ENCODE results near the gene PATZ1.
"Not testable (repeated sequence)": the region's sequence is repeated elsewhere in the genome, so short reads cannot be mapped to it uniquely, and the experiment has no call there.

The PATZ1 gene

DNA sequence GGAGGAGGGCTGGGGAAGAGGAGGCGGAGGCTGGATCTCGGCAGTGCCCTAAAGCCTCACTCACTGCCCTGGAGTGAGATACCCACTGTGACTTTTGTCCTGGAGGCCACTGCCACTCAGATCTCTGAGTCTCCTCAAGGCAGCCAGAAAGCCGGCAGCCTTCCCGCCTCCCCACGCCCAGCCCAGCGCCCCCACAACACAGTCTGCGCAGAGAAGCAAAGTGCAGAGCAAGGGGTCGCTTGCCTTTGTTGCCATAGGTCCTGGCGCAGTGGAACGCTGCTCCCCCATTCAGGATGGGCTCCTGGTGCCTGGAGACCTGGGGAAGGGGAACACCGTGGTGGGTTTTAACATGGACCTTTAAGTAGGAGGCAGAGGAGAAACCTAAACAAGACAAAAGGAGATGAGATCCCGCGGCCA is 17.6 kb downstream of the PATZ1 start:
- no peak for DNase-seq (ENCODE audit: low read depth in 2 of 2)
- TF ChIP-seq, protein P1, sequence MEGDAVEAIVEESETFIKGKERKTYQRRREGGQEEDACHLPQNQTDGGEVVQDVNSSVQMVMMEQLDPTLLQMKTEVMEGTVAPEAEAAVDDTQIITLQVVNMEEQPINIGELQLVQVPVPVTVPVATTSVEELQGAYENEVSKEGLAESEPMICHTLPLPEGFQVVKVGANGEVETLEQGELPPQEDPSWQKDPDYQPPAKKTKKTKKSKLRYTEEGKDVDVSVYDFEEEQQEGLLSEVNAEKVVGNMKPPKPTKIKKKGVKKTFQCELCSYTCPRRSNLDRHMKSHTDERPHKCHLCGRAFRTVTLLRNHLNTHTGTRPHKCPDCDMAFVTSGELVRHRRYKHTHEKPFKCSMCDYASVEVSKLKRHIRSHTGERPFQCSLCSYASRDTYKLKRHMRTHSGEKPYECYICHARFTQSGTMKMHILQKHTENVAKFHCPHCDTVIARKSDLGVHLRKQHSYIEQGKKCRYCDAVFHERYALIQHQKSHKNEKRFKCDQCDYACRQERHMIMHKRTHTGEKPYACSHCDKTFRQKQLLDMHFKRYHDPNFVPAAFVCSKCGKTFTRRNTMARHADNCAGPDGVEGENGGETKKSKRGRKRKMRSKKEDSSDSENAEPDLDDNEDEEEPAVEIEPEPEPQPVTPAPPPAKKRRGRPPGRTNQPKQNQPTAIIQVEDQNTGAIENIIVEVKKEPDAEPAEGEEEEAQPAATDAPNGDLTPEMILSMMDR (IDR thresholded peaks at IDR 0.05; ENCODE audit: low read depth, low read length) = no peak
- no peak overlapping the region for H3K4me3 ChIP-seq (replicated peaks in 1 of 2; ENCODE audit: low read depth in 2 of 2, low read length in 2 of 2)

DNA sequence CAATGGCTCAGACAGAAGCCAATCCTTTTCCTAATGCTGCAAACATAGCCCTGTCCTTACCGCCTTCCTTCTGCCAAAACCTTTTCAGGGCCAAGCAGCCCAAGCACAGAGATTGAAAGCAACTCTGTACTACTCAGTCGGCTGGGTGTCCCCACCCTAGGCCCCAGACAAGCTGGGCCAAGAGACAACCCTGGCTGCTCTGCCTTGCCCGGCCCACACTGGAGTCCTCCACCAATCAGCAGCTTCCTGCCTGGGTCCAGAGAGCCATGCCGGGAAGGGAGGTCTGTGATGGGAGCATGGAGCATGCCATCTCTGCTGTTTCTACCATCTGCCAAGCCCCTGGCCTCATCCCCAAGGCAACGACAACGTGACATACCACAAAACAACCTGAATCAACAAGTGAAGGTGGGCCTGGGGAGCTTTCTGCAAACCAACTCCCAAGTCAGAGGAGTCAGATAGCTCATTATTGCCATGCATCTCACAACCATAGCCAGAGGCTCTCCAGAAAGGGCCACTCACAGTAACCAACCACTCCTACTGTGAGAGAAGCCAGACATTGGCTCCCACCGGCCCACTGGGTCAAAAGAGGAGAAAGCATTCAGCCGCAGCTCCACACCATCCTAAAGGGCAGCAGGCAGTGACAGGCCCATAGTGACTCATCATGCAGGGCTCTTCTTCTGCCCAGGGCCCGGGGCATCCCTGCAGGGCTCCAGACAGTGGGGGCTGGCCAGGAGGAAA is 18.2 kb downstream of the PATZ1 start:
- no peak overlapping the region for H3K4me3 ChIP-seq (replicated peaks in 1 of 2; ENCODE audit: low read depth in 2 of 2, low read length in 2 of 2)
- no peak for DNase-seq (ENCODE audit: low read depth in 2 of 2)
- TF ChIP-seq, protein P1 (IDR thresholded peaks at IDR 0.05; ENCODE audit: low read depth, low read length) = no peak

DNA sequence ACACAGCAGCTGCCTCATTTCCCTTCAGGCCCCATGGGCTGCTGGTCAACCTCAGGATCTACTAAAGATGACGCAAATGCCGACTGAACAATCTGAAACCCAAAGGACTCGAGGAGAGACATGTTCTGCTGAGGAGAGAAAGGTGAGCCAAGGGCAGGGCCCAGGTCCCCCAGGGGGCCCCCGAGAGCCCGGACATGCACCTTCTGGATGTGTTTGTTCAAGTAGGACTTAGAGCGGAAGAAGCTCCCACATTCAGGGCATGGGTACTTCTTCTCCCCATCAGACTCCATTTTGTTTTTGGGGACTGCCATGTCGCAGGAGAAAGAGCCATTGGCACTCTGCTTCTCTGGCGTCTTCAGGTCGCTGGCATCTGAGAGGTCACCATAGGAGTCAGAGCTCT is 19.3 kb downstream of the PATZ1 start:
- H3K4me3 ChIP-seq (replicated peaks in 1 of 2; ENCODE audit: low read depth in 2 of 2, low read length in 2 of 2) = no peak overlapping the region
- DNase-seq (ENCODE audit: low read depth in 2 of 2) = no peak
- TF ChIP-seq, protein P1 (IDR thresholded peaks at IDR 0.05; ENCODE audit: low read depth, low read length) = no peak

DNA sequence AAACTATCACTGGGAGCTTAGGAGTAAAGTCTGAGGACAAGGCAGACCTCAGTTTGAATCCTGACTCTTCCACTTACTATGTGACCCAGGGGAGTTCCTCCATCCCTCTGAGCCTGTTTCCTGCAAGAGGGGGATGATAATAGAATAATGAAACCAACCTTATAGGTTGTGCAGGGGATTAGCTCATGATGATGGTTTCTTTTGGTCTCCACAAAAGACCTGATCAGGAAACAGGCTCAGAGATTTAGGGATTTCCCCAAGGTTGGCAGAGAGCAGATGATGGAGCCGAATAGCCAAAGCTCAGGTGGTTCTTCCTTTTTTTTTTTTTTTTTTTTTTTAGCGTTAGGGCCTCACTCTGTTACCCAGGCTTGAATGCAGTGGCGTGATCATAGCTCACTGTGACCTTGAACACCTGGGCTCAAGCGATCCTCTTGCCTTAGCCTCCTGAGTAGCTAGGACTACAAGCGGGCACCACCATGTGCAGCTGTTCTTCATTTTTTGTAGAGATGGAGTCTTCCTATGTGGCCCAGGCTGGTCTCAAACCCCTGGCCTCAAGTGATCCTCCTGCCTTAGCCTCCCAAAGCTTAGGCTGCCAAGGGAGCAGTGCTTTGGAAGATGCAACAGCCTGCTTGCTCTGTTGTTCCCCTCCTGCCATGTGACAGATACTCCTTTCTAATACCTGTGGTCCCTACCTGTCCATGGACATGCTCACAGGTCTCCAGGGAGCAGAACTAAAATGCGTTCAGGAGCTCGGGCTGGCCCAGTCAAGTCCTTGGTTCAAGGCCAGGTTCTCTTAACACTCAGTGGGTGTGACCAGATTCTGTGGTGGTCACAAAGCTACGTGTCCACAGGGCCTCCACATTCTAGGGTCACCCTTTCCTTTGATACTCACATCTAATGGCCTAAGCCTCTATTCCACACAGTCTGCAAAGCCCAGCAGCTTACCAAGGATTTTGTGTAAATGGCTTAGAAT is 22.3 kb downstream of the PATZ1 start:
- TF ChIP-seq, protein P1 (IDR thresholded peaks at IDR 0.05; ENCODE audit: low read depth, low read length) = no peak
- no peak overlapping the region for H3K4me3 ChIP-seq (replicated peaks in 1 of 2; ENCODE audit: low read depth in 2 of 2, low read length in 2 of 2)
- no peak for DNase-seq (ENCODE audit: low read depth in 2 of 2)

DNA sequence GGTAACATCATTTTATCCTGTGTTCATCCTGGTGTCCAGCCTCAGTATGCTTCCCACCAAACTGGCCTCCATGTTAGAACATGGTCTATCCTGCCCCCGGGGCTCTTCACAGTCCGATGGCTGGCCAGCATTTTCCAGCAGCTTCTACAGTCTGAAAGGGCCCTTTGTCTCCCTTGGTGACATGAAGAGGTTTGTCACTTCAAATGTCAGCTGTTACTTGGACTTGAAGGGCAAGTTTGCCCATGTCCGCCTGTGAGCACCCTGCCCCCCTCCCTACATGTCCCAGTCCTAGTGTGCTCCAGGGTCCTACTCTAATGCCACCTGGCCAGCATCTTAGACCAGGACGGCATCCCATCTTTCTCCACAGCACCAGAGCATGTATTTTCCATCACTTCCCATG is 24.7 kb downstream of the PATZ1 start:
- DNase-seq (ENCODE audit: low read depth in 2 of 2) = no peak
- H3K4me3 ChIP-seq (replicated peaks in 1 of 2; ENCODE audit: low read depth in 2 of 2, low read length in 2 of 2) = no peak overlapping the region
- TF ChIP-seq, protein P1 (IDR thresholded peaks at IDR 0.05; ENCODE audit: low read depth, low read length) = no peak

DNA sequence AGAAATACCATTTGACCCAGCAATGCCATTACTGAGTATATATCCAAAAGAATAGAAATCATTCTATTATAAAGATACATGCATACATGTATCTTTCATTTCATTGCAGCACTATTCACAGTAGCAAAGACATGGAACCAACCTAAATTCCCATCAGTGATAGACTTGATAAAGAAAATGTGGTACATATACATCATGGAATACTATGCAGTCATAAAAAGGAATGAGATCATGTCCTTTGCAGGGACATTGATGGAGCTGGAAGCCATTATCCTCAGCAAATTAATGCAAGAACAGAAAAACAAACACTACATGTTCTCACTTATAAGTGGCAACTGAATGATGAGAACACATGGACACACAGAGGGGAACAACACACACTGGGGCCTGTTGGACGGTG is 31.9 kb downstream of the PATZ1 start:
- H3K4me3 ChIP-seq (replicated peaks in 1 of 2; ENCODE audit: low read depth in 2 of 2, low read length in 2 of 2); DNase-seq (ENCODE audit: low read depth in 2 of 2): not testable (repeated sequence)
